AG08396 (cell line): Measurements from ENCODE around the gene DEK.
"Not testable (repeated sequence)": the region's sequence is repeated elsewhere in the genome, so short reads cannot be mapped to it uniquely, and the experiment has no call there.

Source experiments
- DNase-seq: peaks from one replicate; pipeline ENCODE4 v3.0.0; 2012; ENCODE audit warnings: low spot score, mixed read lengths

DEK gene

DNA sequence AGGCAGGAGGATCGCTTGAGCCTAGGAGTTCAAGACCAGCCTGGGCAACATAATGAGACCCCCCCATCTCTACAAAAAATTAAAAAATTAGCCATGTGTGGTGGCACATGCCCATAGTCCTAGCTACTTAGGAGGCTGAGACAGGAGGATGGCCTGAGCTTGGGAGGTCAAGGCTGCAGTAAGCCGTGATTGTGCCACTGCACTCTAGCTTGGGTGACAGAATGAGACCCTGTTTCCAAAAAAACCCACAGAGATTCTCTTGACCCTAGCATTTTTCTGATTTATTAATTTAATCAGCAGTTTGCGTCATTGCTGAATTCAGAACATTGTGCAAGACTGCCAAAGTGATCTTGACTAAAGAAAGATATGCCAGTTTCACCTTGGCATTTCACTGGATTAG lies 72.3 kb downstream of the DEK start:
- no peak for DNase-seq

- DNase-seq: no peak
Observed at GRCh38 chr6:18189196-18189595, 75.1 kb downstream of the DEK start.

DNA sequence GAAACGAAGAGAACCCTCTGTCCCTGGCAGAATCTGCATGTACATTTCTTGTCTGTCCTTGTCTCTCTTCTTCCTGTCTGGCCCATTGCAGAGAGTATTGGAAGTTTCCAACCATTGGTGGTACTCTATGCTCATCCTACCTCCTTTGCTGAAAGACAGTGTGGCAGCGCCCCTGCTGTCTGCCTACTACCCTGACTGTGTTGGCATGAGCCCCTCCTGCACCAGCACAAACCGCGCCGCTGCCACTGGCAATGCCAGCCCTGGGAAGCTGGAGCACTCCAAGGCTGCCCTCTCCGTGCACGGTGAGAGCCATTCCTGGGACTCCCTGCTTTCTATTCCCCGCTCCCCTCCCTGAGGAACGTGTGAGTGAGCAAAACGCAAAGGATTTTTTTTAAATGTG lies 76.6 kb downstream of the DEK start:
- DNase-seq: no peak

DNA sequence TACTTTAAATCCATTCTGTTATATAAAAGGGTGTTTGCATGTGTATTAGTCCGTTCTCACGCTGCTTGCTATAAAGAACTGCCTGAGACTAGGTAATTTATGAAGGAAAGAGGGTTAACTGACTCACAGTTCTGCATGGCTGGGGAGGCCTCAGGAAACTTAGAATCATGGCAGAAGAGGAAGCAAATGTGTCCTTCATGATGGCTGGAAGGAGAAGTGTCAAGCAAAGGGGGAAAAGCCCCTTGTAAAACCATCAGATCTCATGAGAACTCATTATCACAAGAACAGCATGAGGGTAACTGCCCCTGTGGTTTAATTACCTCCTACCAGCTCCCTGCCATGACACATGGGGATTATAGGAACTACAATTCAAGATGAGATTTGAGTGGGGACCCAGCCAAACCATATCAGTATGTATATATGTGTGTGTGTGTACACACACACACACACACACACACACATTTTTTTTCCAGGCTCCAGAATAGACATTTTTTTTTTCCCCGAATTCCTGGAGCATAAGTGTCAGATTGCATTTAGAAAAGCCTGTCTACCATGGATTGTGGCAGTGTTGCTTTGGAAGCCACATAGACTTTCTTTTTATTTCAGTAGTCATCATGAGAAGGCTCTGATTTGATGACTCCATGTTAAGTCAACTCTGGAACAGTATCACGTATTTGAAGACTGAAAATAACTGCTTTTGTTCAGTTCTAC lies 77.6 kb downstream of the DEK start:
- DNase-seq: no peak

DNA sequence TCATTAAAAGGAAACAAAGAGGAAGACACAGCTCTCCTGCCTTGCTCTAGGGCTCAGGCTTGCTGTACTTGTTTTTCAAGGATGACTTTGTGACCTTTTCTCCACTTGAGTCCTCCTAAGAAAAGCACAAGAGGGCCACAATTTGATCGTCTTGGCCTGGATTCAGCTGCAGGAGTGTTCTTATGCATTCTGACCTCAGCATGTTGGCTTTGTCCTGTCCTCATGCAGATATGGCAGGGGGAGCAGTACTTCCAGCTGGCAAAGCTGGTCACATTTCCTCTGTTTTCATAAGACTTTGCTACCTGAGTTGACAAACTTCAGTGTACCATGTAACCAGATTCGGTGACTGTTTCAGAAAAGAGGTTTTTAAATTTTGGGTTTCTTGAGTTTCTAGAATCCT lies 78.3 kb downstream of the DEK start:
- DNase-seq: no peak

DNA sequence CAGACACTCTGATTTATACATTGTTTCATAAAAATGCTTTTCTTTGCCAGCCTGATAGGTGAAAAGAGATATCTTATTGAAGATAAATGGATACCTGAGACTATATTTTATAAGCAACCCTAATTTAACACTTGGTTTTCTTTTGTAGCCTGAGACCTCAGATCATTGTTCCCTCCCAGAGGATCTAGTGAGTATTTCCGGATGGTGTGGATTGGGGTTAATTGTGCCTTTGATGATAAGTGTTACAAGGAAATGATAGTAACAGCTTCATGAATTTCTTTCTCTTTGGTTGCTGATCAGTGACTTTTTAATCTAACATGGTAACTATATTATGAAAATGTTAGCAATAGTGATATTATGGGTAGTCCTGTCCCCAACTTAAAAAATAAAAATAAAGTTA lies 78.7 kb downstream of the DEK start:
- DNase-seq: no peak

GRCh38 chr6:18183766-18184165 lies 80.6 kb downstream of the DEK start:
- no peak for DNase-seq

GRCh38 chr6:18182568-18182967 lies 81.8 kb downstream of the DEK start:
- no peak for DNase-seq

GRCh38 chr6:18179770-18180356 lies 84.5 kb downstream of the DEK start:
- no peak for DNase-seq

- no peak for DNase-seq
Observed at GRCh38 chr6:18178960-18179615, 85.2 kb downstream of the DEK start.

GRCh38 chr6:18177286-18177965 lies 86.9 kb downstream of the DEK start:
- no peak for DNase-seq

DNA sequence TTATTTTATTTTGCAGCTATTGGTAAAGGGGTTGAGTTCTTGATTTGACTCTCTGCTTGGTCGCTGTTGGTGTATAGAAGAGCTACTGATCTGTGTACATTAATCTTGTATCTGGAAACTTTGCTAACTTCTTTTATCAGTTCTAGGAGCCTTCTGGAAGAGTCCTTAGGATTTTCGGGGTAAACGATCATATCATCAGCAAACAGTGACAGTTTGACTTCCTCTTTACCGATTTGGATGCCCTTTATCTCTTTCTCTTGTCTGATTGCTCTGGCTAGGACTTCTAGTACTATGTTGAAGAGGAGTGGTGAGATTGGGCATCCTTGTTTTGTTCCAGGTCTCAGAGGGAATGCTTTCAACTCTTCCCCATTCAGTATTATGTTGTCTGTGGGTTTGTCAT lies 88.1 kb downstream of the DEK start:
- not testable (repeated sequence) for DNase-seq
